HG03571 (cell line): ENCODE results near the gene GPR179.
"Not testable (repeated sequence)": the region's sequence is repeated elsewhere in the genome, so short reads cannot be mapped to it uniquely, and the experiment has no call there.

Experiments
- ATAC-seq: cut with Tn5 transposase; IDR thresholded peaks from one replicate; pipeline ENCODE4 v1.9.1; 2021; ENCODE audit not compliant: unreplicated experiment

The GPR179 gene

DNA sequence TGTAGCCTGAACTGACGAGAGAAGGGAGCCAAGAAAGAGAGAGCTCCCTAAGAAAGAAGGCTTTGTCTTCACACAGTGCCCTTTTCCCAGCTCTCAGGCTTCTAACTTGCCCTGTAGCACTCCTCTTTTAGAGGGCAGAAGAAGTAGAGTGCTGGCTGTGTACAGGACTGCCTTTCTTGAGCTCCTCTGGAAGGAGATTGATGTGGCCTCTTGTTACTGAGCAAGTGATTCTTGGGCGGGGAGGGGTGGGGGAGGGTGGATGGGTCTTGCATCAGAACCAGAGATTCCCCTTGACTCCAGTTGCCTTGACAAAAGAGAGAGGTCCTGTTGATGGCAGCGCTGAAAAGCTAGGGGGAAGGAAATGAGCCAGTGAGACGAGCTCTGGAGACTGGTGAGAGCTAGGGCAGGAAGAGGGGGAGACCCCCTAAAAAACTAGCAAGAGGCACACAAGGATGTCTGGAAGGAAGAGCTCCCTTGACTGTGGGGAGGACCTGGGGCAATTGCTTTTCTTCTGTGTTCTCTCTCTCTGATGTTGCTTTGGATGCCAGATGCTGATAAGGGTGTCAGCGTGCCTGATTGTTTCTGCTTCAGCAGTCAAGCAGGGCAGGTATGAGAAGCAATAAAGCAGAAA lies 18.4 kb downstream of the GPR179 start:
- ATAC-seq = no peak

- ATAC-seq = no peak
These were observed 19.0 kb downstream of the GPR179 start for GRCh38 chr17:38324772-38325171.

GRCh38 chr17:38324141-38324697 lies 19.5 kb downstream of the GPR179 start:
- ATAC-seq = no peak

- ATAC-seq = no peak
These were observed 20.9 kb downstream of the GPR179 start for GRCh38 chr17:38322897-38323296.

DNA sequence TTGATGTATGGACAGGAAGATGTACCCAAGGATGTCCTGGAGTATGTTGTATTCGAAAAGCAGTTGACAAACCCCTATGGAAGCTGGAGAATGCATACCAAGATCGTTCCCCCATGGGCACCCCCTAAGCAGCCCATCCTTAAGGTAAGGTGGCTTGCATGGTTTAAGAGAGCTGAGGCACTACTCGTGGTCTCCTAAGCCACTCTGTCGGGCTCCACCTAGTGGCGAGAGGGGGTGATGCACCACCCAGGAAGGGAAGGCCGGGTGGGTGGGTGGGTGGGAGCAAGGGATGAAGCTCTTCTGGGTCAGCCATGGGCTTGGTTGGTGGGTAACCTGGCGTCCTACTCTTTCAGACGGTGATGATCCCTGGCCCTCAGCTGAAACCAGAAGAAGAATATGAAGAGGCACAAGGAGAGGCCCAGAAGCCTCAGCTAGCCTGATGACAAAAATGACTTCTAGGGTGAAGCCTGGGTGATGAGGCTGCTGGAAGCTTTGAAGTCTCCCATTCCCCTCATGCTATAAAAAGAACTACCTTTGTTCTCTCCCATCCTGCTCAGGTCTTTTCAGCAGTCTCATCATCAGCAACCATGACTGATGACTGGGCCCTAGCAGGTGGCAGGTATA lies 21.5 kb downstream of the GPR179 start:
- no peak for ATAC-seq

- ATAC-seq = no peak
These were observed 23.3 kb downstream of the GPR179 start for GRCh38 chr17:38320482-38320881.

GRCh38 chr17:38317081-38317480 lies 26.7 kb downstream of the GPR179 start:
- ATAC-seq = no peak

- ATAC-seq = no peak
These were observed 28.3 kb downstream of the GPR179 start for GRCh38 chr17:38315497-38315896.

DNA sequence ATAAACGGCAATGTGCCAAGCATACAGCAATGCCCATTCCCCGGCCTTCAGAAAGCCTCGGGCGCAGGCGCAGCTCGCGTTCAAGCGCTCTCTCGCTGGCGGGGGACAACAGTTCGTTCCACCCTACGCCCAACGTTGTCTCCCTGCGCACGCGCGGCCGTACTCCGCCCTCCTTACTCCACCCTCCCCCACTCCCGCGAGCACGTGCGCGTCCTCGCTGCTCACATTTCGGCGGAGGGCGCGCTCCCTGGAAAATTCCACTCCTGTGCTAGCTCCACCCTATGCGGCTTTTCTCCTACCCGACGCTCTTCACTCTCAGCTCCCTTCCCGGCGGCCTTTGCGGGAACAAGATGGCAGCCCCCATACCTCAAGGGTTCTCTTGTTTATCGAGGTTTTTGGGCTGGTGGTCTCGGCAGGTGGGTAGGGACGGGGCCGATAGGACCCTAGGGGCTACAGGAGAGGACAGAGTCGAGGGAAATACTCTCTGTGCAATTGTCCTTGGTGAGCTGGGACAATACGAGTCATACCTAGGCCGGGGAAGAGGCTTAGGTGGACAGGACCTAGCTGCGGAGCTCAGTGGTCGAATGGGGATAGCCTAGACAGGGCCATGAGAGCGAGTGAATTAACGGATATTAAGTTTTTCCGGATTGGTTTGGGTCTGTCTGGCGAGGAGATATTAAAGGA lies 46.8 kb downstream of the GPR179 start, which contains the start of gene MRPL45:
TSS of gene MRPL45 (plus strand) at position 335 of the 684 bp plus-strand sequence. CDS start at position 351, 16 bp downstream.
- ATAC-seq = peak; percentile 80

- not testable (repeated sequence) for ATAC-seq
These were observed 48.0 kb downstream of the GPR179 start for GRCh38 chr17:38295602-38296365.

DNA sequence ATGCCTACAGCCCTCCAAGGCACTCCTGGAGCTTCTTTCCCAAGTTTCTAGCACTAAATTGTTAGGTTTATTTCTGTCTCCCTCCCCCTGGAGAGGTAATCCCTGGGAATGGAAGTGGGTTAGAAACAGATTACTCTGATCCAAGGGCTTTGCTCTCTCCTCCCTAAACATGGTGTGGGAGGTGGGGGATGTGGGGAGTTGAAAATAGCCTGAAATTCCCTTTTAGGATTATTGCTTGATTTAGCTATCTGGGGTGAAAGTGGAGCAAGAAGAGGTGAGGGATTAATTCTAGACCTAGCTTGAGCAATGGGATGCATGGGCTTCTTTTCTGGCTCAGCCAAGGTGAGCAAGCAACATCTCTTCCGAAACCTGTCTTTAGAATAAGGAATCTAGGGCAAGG lies 54.0 kb downstream of the GPR179 start:
- not testable (repeated sequence) for ATAC-seq

- not testable (repeated sequence) for ATAC-seq
These were observed 55.4 kb downstream of the GPR179 start for GRCh38 chr17:38288217-38288827.

DNA sequence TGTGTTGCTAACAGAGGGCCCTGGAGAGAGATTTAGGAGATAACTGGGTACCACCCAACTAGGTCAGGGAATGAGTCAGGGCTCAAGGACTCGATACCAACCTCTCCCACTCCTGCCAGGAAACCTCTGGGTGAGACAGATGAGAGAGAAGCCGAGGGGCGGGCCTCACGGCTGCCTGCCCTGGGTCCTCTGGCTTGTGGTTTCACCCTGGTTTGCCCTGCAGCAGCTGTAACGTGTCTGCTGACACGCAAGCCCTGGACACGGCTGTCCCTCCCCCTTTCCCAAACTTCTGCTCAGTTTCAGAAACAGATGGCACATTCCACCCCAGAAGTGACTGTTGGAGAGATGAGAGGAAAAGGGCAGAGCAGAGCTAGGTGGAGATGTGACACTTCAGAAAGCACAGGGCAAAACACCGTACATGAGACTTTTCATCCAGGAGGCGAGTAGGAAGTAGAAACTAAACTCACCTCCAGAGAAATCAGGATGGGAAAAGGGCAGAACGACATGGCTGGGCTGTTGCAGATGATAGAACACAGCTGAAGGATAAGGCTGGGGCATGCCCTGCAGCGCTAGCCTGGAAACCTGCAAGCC lies 57.2 kb downstream of the GPR179 start:
- peak; percentile 59 for ATAC-seq

DNA sequence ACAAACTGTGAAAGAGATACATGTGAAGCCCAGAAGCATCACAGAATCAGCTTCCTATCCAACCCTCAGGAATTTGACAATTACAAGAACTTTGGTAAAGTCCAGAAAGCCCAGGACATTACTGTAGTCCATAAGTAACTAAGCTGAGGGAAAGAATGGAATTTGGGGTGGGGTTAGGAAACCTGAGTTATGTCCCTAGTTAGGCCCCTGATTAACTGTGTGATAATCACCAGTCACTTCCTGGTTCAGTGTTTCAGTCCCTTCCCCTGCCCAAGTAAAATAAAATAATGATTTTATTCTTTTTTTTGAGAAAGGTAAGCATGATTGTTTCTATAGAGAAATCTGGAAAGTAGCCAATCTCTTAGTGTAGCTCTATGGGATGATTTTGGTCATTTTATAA lies 57.8 kb downstream of the GPR179 start:
- not testable (repeated sequence) for ATAC-seq
